GM19395 (cell line): Measurements from ENCODE around the gene TUBB3.
"Not testable (repeated sequence)": the region's sequence is repeated elsewhere in the genome, so short reads cannot be mapped to it uniquely, and the experiment has no call there.

Experiments used
- ATAC-seq: cut with Tn5 transposase; IDR thresholded peaks from one replicate; pipeline ENCODE4 v1.9.1; 2021; ENCODE audit warnings: mild to moderate bottlenecking, moderate library complexity; ENCODE audit not compliant: unreplicated experiment

The TUBB3 gene

GRCh38 chr16:89900885-89901284 is 22.3 kb upstream of the TUBB3 start:
- no peak for ATAC-seq

GRCh38 chr16:89902980-89903379 is 20.2 kb upstream of the TUBB3 start:
- no peak for ATAC-seq

- ATAC-seq = no peak
Observed at GRCh38 chr16:89903908-89904515, 19.1 kb upstream of the TUBB3 start.

GRCh38 chr16:89904606-89905510 is 18.3 kb upstream of the TUBB3 start:
- ATAC-seq = no peak

GRCh38 chr16:89905511-89906139 is 17.5 kb upstream of the TUBB3 start:
- ATAC-seq = no peak

GRCh38 chr16:89906140-89907025 is 16.8 kb upstream of the TUBB3 start:
- no peak for ATAC-seq

- no peak for ATAC-seq
Observed at GRCh38 chr16:89907055-89907814, 15.9 kb upstream of the TUBB3 start.

- ATAC-seq = no peak
Observed at GRCh38 chr16:89908236-89908635, 14.9 kb upstream of the TUBB3 start.

GRCh38 chr16:89909777-89910716 is 13.1 kb upstream of the TUBB3 start:
- ATAC-seq = no peak

- no peak for ATAC-seq
Observed at GRCh38 chr16:89910717-89911354, 12.3 kb upstream of the TUBB3 start.

GRCh38 chr16:89911375-89911774 is 11.8 kb upstream of the TUBB3 start:
- ATAC-seq = no peak

- ATAC-seq = no peak
Observed at GRCh38 chr16:89912143-89912542, 11.0 kb upstream of the TUBB3 start.

GRCh38 chr16:89912627-89913026 is 10.5 kb upstream of the TUBB3 start:
- no peak for ATAC-seq

GRCh38 chr16:89913408-89914387 is 9.4 kb upstream of the TUBB3 start:
- no peak for ATAC-seq

- not testable (repeated sequence) for ATAC-seq
Observed at GRCh38 chr16:89914642-89915285, 8.4 kb upstream of the TUBB3 start.

- no peak for ATAC-seq
Observed at GRCh38 chr16:89915303-89916232, 7.6 kb upstream of the TUBB3 start.
